HepG2 (cell line): ENCODE data around the gene BASP1. TPM values are rescaled to one million over a fixed set of nuclear protein-coding genes. Genes with fewer than 3 reads are reported as not detected.

Source experiments
- ATAC-seq: fragments of 200-7000 bp; cut with Tn5 transposase; 3 replicates; pipeline ENCODE4 v1.9.1; 2020; ENCODE audit warnings: mild to moderate bottlenecking, moderate library complexity
- BruUV-seq: library from RNA; stranded (reverse); fragments of 400-500 nt; replicated peaks from 2 replicates; lab custom pipeline; 2021; lab: Mats Ljungman, UMichigan
- CTCF ChIA-PET: fragments of 300-600 bp; formaldehyde crosslinking; extraction: SDS; loops from one replicate; lab custom pipeline; 2021; ENCODE audit warnings: low total read pairs, inconsistent platforms, low intra/inter-chr PET ratio; lab: Yijun Ruan, JAX
- POLR2A ChIA-PET: fragments of 350-600 bp; sonication (Branson Sonifier 250); formaldehyde crosslinking; loops from one replicate; lab custom pipeline; 2020; ENCODE audit warnings: antibody characterized with exemption, inconsistent platforms; lab: Yijun Ruan, JAX
- DNase-seq: peaks from one replicate; pipeline ENCODE4 v3.0.0-alpha.2; 2015; ENCODE audit warnings: low spot score
- FAIRE-seq: peaks from 3 replicates; lab custom pipeline; 2011; peaks lifted over from hg19 to GRCh38; lab: Jason Lieb, UNC
- H2AFZ ChIP-seq: one replicate; pipeline ENCODE4 v1.6.1; 2011; ENCODE audit warnings: low read length, inconsistent platforms
- H3K27ac ChIP-seq: fragments of 300-600 bp; 3 replicates; pipeline ENCODE4 v1.8.0; 2011; ENCODE audit warnings: mixed run types, mild to moderate bottlenecking, mixed read lengths, low read length, inconsistent platforms; ENCODE audit not compliant: insufficient read depth; ENCODE audit errors: extremely low read length
- H3K27me3 ChIP-seq, 2 experiments: fragments of 200-600 bp in 1 of 2; 2 replicates in 1 of 2; 3 replicates in 1 of 2; pipeline versions ENCODE4 v1.6.0 to v1.8.0; 2011; ENCODE audit warnings: low read length in 2 of 2, mild to moderate bottlenecking in 2 of 2, moderate library complexity in 2 of 2, inconsistent platforms in 1 of 2; ENCODE audit not compliant: insufficient read depth in 2 of 2, control insufficient read depth in 1 of 2
- H3K36me3 ChIP-seq, 2 experiments: fragments of 200-600 bp in 1 of 2; replicated peaks in 1 of 2; 2 replicates in 1 of 2; 3 replicates in 1 of 2; pipeline versions ENCODE4 v1.5.1 to v1.8.0; 2011; ENCODE audit warnings: low read length in 2 of 2, inconsistent platforms in 1 of 2; ENCODE audit not compliant: insufficient read depth in 2 of 2, control insufficient read depth in 1 of 2
- H3K4me1 ChIP-seq: 2 replicates; pipeline ENCODE4 v1.5.1; 2012; ENCODE audit warnings: low read length, inconsistent platforms; ENCODE audit not compliant: insufficient read depth
- H3K4me2 ChIP-seq: 2 replicates; pipeline ENCODE4 v1.6.0; 2011; ENCODE audit warnings: low read depth, low read length, inconsistent platforms
- H3K4me3 ChIP-seq, 3 experiments: fragments of 200-600 bp in 1 of 3; sonication (generic), shearing (Covaris generic) in 1 of 3; replicated peaks in 1 of 3; 2 replicates each; pipeline ENCODE4 v1.5.1; 2011 to 2016; ENCODE audit warnings: low read length in 3 of 3, inconsistent platforms in 2 of 3, low read depth in 2 of 3, mild to moderate bottlenecking in 2 of 3, control low read depth in 1 of 3, mixed read lengths in 1 of 3; ENCODE audit not compliant: insufficient read depth in 1 of 3
- H3K79me2 ChIP-seq: one replicate; pipeline ENCODE4 v1.6.1; 2011; ENCODE audit warnings: low read length, inconsistent platforms; ENCODE audit not compliant: insufficient read depth
- H3K9ac ChIP-seq: 2 replicates; pipeline ENCODE4 v1.6.0; 2011; ENCODE audit warnings: mild to moderate bottlenecking, low read depth, low read length, inconsistent platforms; ENCODE audit not compliant: insufficient read depth
- H3K9me3 ChIP-seq: 2 replicates; pipeline ENCODE4 v1.5.1; 2012; ENCODE audit warnings: mild to moderate bottlenecking, low read length
- H4K20me1 ChIP-seq: 2 replicates; pipeline ENCODE4 v1.6.0; 2011; ENCODE audit warnings: inconsistent platforms, mild to moderate bottlenecking, low read length, moderate library complexity; ENCODE audit not compliant: insufficient read depth
- NFIB ChIP-seq: sonication (generic); formaldehyde crosslinking; IDR thresholded peaks from 2 replicates; pipeline ENCODE4 v1.9.0; 2021; ENCODE audit warnings: missing genetic modification reagents, mild to moderate bottlenecking, borderline replicate concordance
- SP5 ChIP-seq: IDR thresholded peaks from 2 replicates; pipeline ENCODE4 v1.6.1; 2016; ENCODE audit warnings: low read depth, borderline replicate concordance
- ZNF143 ChIP-seq: sonication (generic); formaldehyde crosslinking; IDR thresholded peaks from 2 replicates; pipeline ENCODE4 v1.4.0; 2020; ENCODE audit warnings: missing genetic modification reagents
- ZNF337 ChIP-seq: sonication (generic); formaldehyde crosslinking; IDR thresholded peaks from 2 replicates; pipeline ENCODE4 v1.5.1; 2020; ENCODE audit warnings: missing genetic modification reagents, low read depth, mild to moderate bottlenecking, borderline replicate concordance
- ZNF570 ChIP-seq: sonication (generic); formaldehyde crosslinking; IDR thresholded peaks from 2 replicates; pipeline ENCODE4 v1.4.0; 2020; ENCODE audit warnings: mild to moderate bottlenecking, missing genetic modification reagents, borderline replicate concordance
- ZNF577 ChIP-seq: sonication (generic); formaldehyde crosslinking; IDR thresholded peaks from 2 replicates; pipeline ENCODE4 v1.4.0; 2020; ENCODE audit warnings: mild to moderate bottlenecking, low read depth, missing genetic modification reagents, borderline replicate concordance
- WGBS: methylation state at CpG from one replicate; pipeline ENCODE4 v1.1.6; 2017; ENCODE audit warnings: low lambda C conversion rate; 5-methylcytosine and 5-hydroxymethylcytosine counted together
- in situ Hi-C: cut with HindIII; loops from 2 replicates; pipeline ENCODE4 v1.10.0; 2017; ENCODE audit warnings: low pct_unique_long_range_greater_than_20kb; ENCODE audit not compliant: extremely low pct_ligation_motif_present
- intact Hi-C: fragments of 100-400 bp; cut with micrococcal nuclease; formaldehyde crosslinking; loops from one replicate; pipeline ENCODE4 v1.10.0; 2022; ENCODE audit not compliant: unreplicated experiment
- polyA plus RNA-seq, 8 experiments: library from polyadenylated mRNA; depleted of rRNA in 3 of 8; stranded (reverse) in 7 of 8; unstranded in 1 of 8; fragments of >200 nt; fragmentation: Illumina TruSeq in 4 of 8; extraction: Trizol in 4 of 8; gene quantifications; 2 replicates each; pipeline versions ENCODE4 v1.2.1 to v1.2.3, GENCODE V29; 2011 to 2016; ENCODE audit warnings: low read depth in 4 of 8, missing spikeins in 1 of 8, mixed read lengths in 1 of 8; ENCODE audit not compliant: insufficient read depth in 1 of 8
- total RNA-seq, 5 experiments: library from RNA; depleted of rRNA; stranded (reverse); fragments of >200 nt; fragmentation: Illumina TruSeq; extraction: Trizol; gene quantifications; 2 replicates each; pipeline ENCODE4 v1.2.3, GENCODE V29; 2016; ENCODE audit warnings: low read depth in 1 of 5
- TF ChIP-seq, protein P1 (sequence below): sonication (generic); formaldehyde crosslinking; IDR thresholded peaks from 2 replicates; pipeline ENCODE4 v1.4.0; 2020; ENCODE audit warnings: missing genetic modification reagents
- TF ChIP-seq, protein P2 (sequence below): sonication (generic); formaldehyde crosslinking; IDR thresholded peaks from 2 replicates; pipeline ENCODE4 v1.4.0; 2020; ENCODE audit warnings: mild to moderate bottlenecking, missing genetic modification reagents
- TF ChIP-seq, protein P3 (sequence below): sonication (generic); formaldehyde crosslinking; IDR thresholded peaks from 2 replicates; pipeline ENCODE4 v1.8.1; 2023; ENCODE audit warnings: missing genetic modification reagents, inconsistent platforms, borderline replicate concordance
- TF ChIP-seq, protein P4 (sequence below): sonication (generic); formaldehyde crosslinking; IDR thresholded peaks from 2 replicates; pipeline ENCODE4 v1.4.0; 2020; ENCODE audit warnings: missing genetic modification reagents, borderline replicate concordance
- TF ChIP-seq, protein P5 (sequence below): sonication (generic); formaldehyde crosslinking; IDR thresholded peaks from 2 replicates; pipeline ENCODE4 v1.4.0; 2020; ENCODE audit warnings: mild to moderate bottlenecking, missing genetic modification reagents, borderline replicate concordance

BASP1 gene
- total and polyA plus RNA-seq, 2 of the 13 experiments (the other 11 are each of a cell fraction or from before 2014, with no cell fraction given) = 0.04 TPM; not detected in 1

DNA sequence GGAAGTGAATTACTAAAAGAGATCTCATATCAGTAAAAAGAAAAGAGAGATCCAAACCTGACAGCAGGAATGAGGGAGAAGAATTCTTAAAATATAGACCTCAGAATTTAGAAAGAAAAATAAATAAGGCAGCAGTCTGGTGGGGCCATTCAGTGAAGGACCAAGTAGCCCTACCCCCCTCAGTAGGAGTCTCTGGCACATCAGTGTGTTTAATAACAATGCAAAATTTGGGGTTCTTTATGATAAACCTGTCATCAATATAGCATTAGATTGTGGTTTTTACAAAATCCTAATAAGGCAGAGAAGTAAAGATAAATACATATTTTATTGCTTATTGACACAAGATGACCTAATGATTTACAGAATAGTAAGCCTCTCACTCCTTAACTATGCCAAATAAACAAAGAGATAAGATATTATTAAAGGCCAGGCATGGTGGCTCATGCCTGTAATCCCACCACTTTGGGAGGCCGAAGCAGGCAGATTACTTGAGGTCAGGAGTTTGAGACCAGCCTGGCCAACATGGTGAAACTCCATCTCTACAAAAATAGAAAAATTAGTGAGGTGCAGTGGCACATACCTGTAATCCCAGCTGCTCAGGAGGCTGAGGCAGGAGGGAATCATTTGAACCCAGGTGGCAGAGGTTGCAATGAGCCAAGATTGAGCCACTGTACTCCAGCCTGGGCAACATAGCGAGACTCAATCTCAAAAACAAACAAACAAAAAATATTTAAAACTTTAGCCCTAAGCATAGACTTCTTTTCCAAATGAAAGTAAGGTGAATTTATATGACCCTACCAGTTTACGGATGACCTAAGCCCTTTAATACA, 108.6 kb downstream of the BASP1 start:
- no peak for DNase-seq
- no peaks in the 10 kb centered on the region for H3K4me1 ChIP-seq
- H2AFZ ChIP-seq = no peak overlapping the region
- ATAC-seq = no peak
- CTCF ChIA-PET = no interaction called here
- no peak overlapping the region for H3K9ac ChIP-seq
- WGBS = 22% methylated on average over 3 of the region's 3 CpGs
- H4K20me1 ChIP-seq = no peaks in the 10 kb centered on the region
- H3K27ac ChIP-seq = no peak overlapping the region
- H3K27me3 ChIP-seq = no peaks in the 10 kb centered on the region
- no peak overlapping the region for H3K4me2 ChIP-seq
- in situ Hi-C loops = no loop called here
- no peaks in the 10 kb centered on the region for H3K9me3 ChIP-seq
- no peaks in the 10 kb centered on the region for H3K36me3 ChIP-seq
- intact Hi-C loops = no loop called here
- TF ChIP-seq SP5 (CRISPR knock-in tag) (no peak), ZNF577 (CRISPR knock-in tag) (no peak), ZNF337 (no peak), ZNF570 (CRISPR knock-in tag) (no peak), ZNF143 (CRISPR knock-in tag) (no peak), NFIB (CRISPR knock-in tag) (no peak)
- TF ChIP-seq, protein P1, sequence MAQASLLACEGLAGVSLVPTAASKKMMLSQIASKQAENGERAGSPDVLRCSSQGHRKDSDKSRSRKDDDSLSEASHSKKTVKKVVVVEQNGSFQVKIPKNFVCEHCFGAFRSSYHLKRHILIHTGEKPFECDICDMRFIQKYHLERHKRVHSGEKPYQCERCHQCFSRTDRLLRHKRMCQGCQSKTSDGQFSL (CRISPR knock-in tag) = no peak
- TF ChIP-seq, protein P2, sequence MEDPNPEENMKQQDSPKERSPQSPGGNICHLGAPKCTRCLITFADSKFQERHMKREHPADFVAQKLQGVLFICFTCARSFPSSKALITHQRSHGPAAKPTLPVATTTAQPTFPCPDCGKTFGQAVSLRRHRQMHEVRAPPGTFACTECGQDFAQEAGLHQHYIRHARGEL = no peak
- TF ChIP-seq, protein P3, sequence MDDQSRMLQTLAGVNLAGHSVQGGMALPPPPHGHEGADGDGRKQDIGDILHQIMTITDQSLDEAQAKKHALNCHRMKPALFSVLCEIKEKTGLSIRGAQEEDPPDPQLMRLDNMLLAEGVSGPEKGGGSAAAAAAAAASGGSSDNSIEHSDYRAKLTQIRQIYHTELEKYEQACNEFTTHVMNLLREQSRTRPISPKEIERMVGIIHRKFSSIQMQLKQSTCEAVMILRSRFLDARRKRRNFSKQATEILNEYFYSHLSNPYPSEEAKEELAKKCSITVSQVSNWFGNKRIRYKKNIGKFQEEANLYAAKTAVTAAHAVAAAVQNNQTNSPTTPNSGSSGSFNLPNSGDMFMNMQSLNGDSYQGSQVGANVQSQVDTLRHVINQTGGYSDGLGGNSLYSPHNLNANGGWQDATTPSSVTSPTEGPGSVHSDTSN = no peak
- TF ChIP-seq, protein P4, sequence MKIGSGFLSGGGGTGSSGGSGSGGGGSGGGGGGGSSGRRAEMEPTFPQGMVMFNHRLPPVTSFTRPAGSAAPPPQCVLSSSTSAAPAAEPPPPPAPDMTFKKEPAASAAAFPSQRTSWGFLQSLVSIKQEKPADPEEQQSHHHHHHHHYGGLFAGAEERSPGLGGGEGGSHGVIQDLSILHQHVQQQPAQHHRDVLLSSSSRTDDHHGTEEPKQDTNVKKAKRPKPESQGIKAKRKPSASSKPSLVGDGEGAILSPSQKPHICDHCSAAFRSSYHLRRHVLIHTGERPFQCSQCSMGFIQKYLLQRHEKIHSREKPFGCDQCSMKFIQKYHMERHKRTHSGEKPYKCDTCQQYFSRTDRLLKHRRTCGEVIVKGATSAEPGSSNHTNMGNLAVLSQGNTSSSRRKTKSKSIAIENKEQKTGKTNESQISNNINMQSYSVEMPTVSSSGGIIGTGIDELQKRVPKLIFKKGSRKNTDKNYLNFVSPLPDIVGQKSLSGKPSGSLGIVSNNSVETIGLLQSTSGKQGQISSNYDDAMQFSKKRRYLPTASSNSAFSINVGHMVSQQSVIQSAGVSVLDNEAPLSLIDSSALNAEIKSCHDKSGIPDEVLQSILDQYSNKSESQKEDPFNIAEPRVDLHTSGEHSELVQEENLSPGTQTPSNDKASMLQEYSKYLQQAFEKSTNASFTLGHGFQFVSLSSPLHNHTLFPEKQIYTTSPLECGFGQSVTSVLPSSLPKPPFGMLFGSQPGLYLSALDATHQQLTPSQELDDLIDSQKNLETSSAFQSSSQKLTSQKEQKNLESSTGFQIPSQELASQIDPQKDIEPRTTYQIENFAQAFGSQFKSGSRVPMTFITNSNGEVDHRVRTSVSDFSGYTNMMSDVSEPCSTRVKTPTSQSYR (CRISPR knock-in tag) = no peak
- TF ChIP-seq, protein P5, sequence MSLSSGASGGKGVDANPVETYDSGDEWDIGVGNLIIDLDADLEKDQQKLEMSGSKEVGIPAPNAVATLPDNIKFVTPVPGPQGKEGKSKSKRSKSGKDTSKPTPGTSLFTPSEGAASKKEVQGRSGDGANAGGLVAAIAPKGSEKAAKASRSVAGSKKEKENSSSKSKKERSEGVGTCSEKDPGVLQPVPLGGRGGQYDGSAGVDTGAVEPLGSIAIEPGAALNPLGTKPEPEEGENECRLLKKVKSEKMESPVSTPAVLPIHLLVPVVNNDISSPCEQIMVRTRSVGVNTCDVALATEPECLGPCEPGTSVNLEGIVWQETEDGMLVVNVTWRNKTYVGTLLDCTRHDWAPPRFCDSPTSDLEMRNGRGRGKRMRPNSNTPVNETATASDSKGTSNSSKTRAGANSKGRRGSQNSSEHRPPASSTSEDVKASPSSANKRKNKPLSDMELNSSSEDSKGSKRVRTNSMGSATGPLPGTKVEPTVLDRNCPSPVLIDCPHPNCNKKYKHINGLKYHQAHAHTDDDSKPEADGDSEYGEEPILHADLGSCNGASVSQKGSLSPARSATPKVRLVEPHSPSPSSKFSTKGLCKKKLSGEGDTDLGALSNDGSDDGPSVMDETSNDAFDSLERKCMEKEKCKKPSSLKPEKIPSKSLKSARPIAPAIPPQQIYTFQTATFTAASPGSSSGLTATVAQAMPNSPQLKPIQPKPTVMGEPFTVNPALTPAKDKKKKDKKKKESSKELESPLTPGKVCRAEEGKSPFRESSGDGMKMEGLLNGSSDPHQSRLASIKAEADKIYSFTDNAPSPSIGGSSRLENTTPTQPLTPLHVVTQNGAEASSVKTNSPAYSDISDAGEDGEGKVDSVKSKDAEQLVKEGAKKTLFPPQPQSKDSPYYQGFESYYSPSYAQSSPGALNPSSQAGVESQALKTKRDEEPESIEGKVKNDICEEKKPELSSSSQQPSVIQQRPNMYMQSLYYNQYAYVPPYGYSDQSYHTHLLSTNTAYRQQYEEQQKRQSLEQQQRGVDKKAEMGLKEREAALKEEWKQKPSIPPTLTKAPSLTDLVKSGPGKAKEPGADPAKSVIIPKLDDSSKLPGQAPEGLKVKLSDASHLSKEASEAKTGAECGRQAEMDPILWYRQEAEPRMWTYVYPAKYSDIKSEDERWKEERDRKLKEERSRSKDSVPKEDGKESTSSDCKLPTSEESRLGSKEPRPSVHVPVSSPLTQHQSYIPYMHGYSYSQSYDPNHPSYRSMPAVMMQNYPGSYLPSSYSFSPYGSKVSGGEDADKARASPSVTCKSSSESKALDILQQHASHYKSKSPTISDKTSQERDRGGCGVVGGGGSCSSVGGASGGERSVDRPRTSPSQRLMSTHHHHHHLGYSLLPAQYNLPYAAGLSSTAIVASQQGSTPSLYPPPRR (CRISPR knock-in tag) = no peak
- TF ChIP-seq, all 625 proteins: peak for 0
- Histone ChIP-seq H3K4me3 (no peak overlapping the region), H3K79me2 (no peaks in the 10 kb centered on the region)
- no peak for FAIRE-seq
- POLR2A ChIA-PET = no interaction called here
- BruUV-seq = no TSS peak
